GM13977 (cell line): ENCODE measurements around the gene SLC24A1.
A peak's percentile ranks its signal among the peaks of the same experiment; 100 is the strongest.

Experiments
- DNase-seq: peaks from one replicate; pipeline ENCODE4 v3.0.0; 2012; ENCODE audit warnings: low spot score
- in situ Hi-C: fragments of 300-500 bp; cut with MboI; formaldehyde crosslinking; loops from one replicate; pipeline ENCODE4 v1.12.0; 2022; ENCODE audit warnings: low sequenced_read_pairs, low pct_unique_long_range_greater_than_20kb, mixed read lengths, inconsistent platforms; ENCODE audit not compliant: unreplicated experiment
- TF ChIP-seq, protein P1 (sequence below): IDR thresholded peaks from 2 replicates; pipeline ENCODE4 v1.5.1; 2012; ENCODE audit warnings: mild to moderate bottlenecking, control low read depth; ENCODE audit not compliant: insufficient read depth; ENCODE audit errors: extremely low read depth, missing control alignments

SLC24A1 gene

DNA sequence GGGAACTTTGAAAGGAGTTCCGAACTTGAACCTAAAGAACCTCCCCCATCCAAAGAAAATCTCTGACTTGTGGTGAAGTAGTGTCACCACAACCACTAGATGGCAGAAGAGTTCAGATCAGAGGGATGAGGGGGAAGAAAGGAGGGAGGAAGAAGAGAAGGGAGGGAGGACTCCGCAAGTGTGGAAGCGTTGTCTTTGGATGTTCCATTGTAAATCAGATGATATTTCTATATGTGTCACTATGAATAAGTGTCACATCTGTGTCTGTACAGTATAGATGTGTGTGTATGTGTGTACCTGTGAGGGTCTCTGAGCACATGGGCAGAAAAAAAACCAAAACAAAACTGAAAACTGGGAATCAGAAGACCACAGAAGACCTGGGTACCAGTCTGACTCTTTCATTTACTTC is 16.9 kb downstream of the SLC24A1 start:
- peak; percentile 69 for DNase-seq
- in situ Hi-C loops: loop anchor here (10.0 kb wide), 1 partner anchor 216 kb away; no protein-coding TSS in a partner anchor
- TF ChIP-seq, protein P1, sequence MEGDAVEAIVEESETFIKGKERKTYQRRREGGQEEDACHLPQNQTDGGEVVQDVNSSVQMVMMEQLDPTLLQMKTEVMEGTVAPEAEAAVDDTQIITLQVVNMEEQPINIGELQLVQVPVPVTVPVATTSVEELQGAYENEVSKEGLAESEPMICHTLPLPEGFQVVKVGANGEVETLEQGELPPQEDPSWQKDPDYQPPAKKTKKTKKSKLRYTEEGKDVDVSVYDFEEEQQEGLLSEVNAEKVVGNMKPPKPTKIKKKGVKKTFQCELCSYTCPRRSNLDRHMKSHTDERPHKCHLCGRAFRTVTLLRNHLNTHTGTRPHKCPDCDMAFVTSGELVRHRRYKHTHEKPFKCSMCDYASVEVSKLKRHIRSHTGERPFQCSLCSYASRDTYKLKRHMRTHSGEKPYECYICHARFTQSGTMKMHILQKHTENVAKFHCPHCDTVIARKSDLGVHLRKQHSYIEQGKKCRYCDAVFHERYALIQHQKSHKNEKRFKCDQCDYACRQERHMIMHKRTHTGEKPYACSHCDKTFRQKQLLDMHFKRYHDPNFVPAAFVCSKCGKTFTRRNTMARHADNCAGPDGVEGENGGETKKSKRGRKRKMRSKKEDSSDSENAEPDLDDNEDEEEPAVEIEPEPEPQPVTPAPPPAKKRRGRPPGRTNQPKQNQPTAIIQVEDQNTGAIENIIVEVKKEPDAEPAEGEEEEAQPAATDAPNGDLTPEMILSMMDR: peak; percentile 76

DNA sequence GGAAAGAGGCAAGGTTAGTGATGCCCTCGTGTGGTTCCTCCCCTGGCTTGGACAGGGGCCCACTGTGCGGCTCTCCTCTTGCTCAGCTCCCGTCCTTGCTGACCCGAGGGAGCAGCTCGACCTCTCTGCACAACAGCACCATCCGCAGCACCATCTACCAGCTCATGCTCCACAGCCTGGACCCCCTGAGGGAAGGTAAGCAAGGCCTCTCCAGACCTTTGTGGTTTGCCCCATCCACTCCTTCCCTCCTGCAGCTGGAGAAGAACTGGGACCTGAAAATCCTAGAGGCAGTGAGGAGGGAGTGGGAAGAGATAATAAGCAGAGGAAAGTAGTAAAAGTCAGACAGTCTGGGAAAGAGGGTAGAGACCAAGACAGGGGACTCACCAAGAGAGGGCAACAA is 17.8 kb downstream of the SLC24A1 start:
- no peak for DNase-seq
- in situ Hi-C loops: loop anchor here (10.0 kb wide), 1 partner anchor 215 kb away; no protein-coding TSS in a partner anchor
- TF ChIP-seq, protein P1: no peak

DNA sequence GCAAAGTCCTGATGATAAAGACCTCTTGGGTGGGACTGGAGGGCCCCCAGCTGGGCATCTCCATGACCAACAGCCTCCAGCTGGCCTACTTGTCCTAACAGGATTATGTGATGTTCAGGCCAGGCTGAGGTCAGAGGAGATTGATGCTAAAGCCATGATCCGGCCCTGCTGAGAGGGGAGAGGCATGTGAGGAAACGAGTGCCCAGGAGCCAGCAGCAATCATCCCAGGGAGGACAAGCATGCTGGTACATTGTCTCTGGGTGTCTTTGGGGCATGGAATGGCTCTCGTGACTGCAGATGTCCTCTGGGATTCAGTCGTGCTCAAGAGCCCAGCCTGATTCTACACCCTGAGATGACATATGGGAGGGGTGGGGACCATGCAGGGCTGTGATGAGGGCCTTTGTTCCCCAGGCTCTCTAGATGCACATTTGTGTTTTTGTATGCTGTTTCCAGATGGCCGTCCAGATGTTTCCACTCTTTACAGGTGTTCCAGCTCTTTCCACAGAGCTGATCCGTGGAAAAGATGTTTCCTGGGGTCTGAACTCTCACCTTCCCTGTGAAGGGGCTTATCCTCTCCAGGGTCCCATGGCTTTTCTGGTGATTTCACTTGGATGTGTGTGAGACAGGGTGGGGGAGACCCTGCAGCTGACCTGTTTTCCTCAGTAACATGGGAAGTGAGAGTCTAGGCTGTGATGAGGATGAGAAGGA is 20.2 kb downstream of the SLC24A1 start:
- in situ Hi-C loops: no loop called here
- TF ChIP-seq, protein P1: no peak
- no peak for DNase-seq

DNA sequence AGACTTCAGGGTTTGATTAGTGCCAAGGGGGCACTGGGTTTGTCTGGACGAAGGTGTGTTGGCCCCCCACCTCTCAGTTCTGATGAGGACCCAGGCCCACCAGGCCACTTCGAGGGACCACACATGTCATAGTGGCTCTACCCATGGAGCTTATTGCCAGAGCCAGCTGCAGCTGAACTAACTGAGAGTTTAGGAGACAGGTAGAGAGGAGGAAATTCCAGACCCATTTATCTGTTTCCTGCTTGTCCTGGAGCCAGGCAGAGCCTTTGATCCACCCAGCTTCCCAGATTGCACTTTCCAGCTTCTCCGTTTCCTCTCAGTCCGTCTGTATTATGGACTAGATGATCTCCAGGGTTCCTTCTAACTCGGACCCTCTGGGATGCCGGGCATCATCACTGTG is 20.9 kb downstream of the SLC24A1 start:
- DNase-seq: no peak
- in situ Hi-C loops: no loop called here
- TF ChIP-seq, protein P1: no peak

DNA sequence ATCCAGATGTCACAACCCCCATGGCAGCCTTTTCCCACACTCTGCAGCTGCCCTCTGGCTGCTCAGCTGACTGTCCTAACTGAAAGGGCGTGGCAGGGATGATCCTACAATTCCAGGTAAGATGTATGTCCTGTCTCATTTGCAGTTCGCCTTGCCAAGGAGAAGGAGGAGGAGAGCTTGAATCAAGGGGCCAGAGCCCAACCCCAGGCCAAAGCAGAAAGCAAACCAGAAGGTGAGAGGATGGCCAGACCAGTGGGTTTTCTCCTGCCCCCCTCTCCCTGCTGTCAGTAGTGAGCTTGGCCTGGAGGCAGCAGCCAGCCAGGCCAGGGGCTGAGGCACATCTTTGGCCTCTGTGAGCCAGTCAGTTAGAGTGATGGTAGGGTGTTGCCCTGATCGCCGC is 22.5 kb downstream of the SLC24A1 start:
- in situ Hi-C loops: no loop called here
- DNase-seq: no peak
- TF ChIP-seq, protein P1: no peak

DNA sequence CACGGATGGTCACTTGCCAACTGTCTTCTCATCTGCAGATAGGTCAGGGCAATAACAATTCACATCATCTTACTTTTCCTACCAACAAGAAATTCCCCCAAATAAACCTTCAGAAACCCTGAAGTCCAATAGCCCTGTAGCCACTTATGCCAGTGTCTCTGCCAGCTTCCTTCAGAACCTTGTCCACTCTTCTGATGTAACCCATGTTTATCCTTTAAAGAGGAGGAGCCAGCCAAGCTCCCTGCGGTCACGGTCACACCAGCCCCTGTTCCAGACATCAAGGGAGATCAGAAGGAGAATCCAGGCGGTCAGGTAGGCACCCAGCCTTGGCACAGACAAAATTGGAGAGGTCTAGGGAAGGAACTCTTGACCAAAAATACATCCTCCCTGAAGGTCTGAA is 23.7 kb downstream of the SLC24A1 start:
- in situ Hi-C loops: no loop called here
- TF ChIP-seq, protein P1: no peak
- no peak for DNase-seq
